Activated CD4-positive, alpha-beta T cell treated with anti-CD3 and anti-CD28 coated beads for 1 hour (primary cell): ENCODE measurements around the gene URM1.

Experiments
- DNase-seq: peaks from one replicate; pipeline ENCODE4 v3.0.0-alpha.2; 2020

The URM1 gene

GRCh38 chr9:128438343-128439109 lies 67.4 kb downstream of the URM1 start:
- DNase-seq: peak; percentile 71

GRCh38 chr9:128439273-128439672 lies 68.1 kb downstream of the URM1 start:
- DNase-seq: no peak
